Gastroesophageal sphincter (tissue), 4 donors: ENCODE measurements around the gene SCGB3A2. TPM values are rescaled to one million over a fixed set of nuclear protein-coding genes. Genes with fewer than 3 reads are reported as not detected.
"Not testable (repeated sequence)": the region's sequence is repeated elsewhere in the genome, so short reads cannot be mapped to it uniquely, and the experiment has no call there.

ENCODE experiments used
- ATAC-seq: fragments of 150-250 bp; one replicate; pipeline ENCODE4 v1.9.1; 2016; ENCODE audit warnings: mild to moderate bottlenecking, moderate library complexity
- H3K27ac ChIP-seq, 4 donors: fragments of 200-600 bp; sonication (generic) in 3 of 4; 1 replicate in 3 of 4; 2 replicates in 1 of 4; pipeline ENCODE4 v1.5.1; 2016 to 2019
- H3K27me3 ChIP-seq: fragments of 200-600 bp; sonication (generic); one replicate; pipeline ENCODE4 v1.5.1; 2019
- H3K36me3 ChIP-seq, 2 donors: fragments of 200-600 bp; sonication (generic); one replicate each; pipeline ENCODE4 v1.5.1; 2019; ENCODE audit warnings: control low read depth in 1 of 2
- H3K4me1 ChIP-seq, 3 donors: fragments of 200-600 bp; sonication (generic); 1 replicate in 2 of 3; 2 replicates in 1 of 3; pipeline ENCODE4 v1.5.1; 2016 to 2019; ENCODE audit warnings: control low read depth in 2 of 3
- H3K4me3 ChIP-seq, 2 donors: fragments of 200-600 bp; sonication (generic); one replicate each; pipeline ENCODE4 v1.5.1; 2019; ENCODE audit warnings: mild to moderate bottlenecking in 1 of 2, moderate library complexity in 1 of 2
- H3K9me3 ChIP-seq, 3 donors: fragments of 200-600 bp; sonication (generic); one replicate each; pipeline ENCODE4 v1.5.1; 2017 to 2019; ENCODE audit warnings: control low read depth in 2 of 3
- CTCF ChIP-seq, 4 experiments: fragments of 200-600 bp in 2 of 4; fragments of 450-650 bp in 2 of 4; sonication (generic) in 1 of 4; IDR thresholded peaks; one replicate each; pipeline ENCODE4 v1.5.1; 2017 to 2019; ENCODE audit warnings: antibody characterized with exemption in 4 of 4, mild to moderate bottlenecking in 2 of 4, moderate library complexity in 2 of 4
- EP300 ChIP-seq: sonication (generic); formaldehyde crosslinking; IDR thresholded peaks from one replicate; pipeline ENCODE4 v1.6.1; 2017; ENCODE audit warnings: antibody characterized with exemption, mild to moderate bottlenecking
- POLR2A ChIP-seq, 2 donors: fragments of 450-650 bp; IDR thresholded peaks; one replicate each; pipeline ENCODE4 v1.6.1; 2017; ENCODE audit warnings: antibody characterized with exemption in 2 of 2, mild to moderate bottlenecking in 2 of 2, moderate library complexity in 1 of 2
- POLR2AphosphoS5 ChIP-seq: sonication (generic); formaldehyde crosslinking; IDR thresholded peaks from one replicate; pipeline ENCODE4 v1.6.1; 2017; ENCODE audit warnings: antibody characterized with exemption
- WGBS, 2 donors: methylation state at CpG; one replicate each; pipeline ENCODE4 v1.1.5; 2018; ENCODE audit warnings: low coverage in 1 of 2; 5-methylcytosine and 5-hydroxymethylcytosine counted together
- total RNA-seq, 4 donors: library from RNA; depleted of rRNA; stranded (reverse); fragments of >200 nt; gene quantifications; one replicate each; pipeline ENCODE4 v1.1.0, GENCODE V29; 2016

SCGB3A2 gene
- total RNA-seq, 4 donors from 2014 or later: not detected

- Histone ChIP-seq H3K4me3 (no peak overlapping the region), H3K27ac (no peak overlapping the region), H3K27me3 (no peaks in the 10 kb centered on the region), H3K4me1 (peaks cover 0 to 12% (median 5%) of the 10 kb centered on the region in 3 donors), H3K36me3 (no peaks in the 10 kb centered on the region), H3K9me3 (no peaks in the 10 kb centered on the region)
- 86 to 88% methylated on average over 1 of the region's 1 CpG for WGBS, 2 donors
- TF ChIP-seq POLR2AphosphoS5 (no peak), POLR2A (IDR thresholded peaks at IDR 0.05) (no peak), EP300 (no peak), CTCF (IDR thresholded peaks at IDR 0.05) (no peak)
- no peak for ATAC-seq
Measured at GRCh38 chr5:147860641-147861025, 17.9 kb upstream of the SCGB3A2 start.

GRCh38 chr5:147863454-147864158 lies 14.9 kb upstream of the SCGB3A2 start:
- Histone ChIP-seq H3K27me3 (no peaks in the 10 kb centered on the region), H3K4me3 (no peak overlapping the region), H3K9me3 (no peaks in the 10 kb centered on the region), H3K27ac (no peak overlapping the region), H3K4me1 (peaks cover 0 to 12% (median 5%) of the 10 kb centered on the region in 3 donors), H3K36me3 (no peaks in the 10 kb centered on the region)
- WGBS, 2 donors: 23 to 33% methylated on average over 3 of the region's 3 CpGs
- no peak for ATAC-seq
- TF ChIP-seq EP300: no peak
- TF ChIP-seq CTCF (IDR thresholded peaks at IDR 0.05): no peak
- TF ChIP-seq POLR2A (IDR thresholded peaks at IDR 0.05): no peak
- no peak for TF ChIP-seq POLR2AphosphoS5

DNA sequence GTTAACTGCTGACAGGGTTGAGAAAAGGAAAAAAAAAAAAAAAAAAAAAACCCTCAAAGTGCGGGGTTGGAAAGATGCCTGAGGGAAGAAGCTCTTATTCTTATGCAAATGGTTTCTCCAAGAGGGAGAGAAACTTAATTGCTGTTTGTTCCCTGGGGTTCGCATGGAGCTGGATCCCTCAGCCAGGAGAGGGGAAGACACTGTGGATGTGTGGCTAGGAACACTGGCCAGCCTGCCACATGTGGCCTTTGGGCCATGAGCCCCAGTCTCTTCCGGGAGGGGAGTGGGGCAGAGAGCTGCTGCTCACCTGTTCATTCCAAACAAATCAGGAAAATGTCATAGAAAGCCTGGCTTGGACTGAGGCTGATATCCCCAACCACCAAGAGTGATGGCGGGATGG lies 9.4 kb upstream of the SCGB3A2 start:
- no peak for ATAC-seq
- 42 to 57% methylated on average over 3 to 4 of the region's 4 CpGs for WGBS, 2 donors
- no peak for TF ChIP-seq POLR2AphosphoS5
- no peak for TF ChIP-seq POLR2A (IDR thresholded peaks at IDR 0.05)
- no peak for TF ChIP-seq EP300
- no peak for TF ChIP-seq CTCF (IDR thresholded peaks at IDR 0.05)
- H3K9me3 ChIP-seq: no peaks in the 10 kb centered on the region
- H3K4me1 ChIP-seq: peaks cover 0 to 4% (median 0%) of the 10 kb centered on the region in 3 donors
- no peak overlapping the region for H3K27ac ChIP-seq
- H3K27me3 ChIP-seq: no peaks in the 10 kb centered on the region
- H3K36me3 ChIP-seq: no peaks in the 10 kb centered on the region
- H3K4me3 ChIP-seq: no peak overlapping the region

GRCh38 chr5:147869892-147870291 lies 8.6 kb upstream of the SCGB3A2 start:
- not testable (repeated sequence) for ATAC-seq, H3K4me3 ChIP-seq, H3K36me3 ChIP-seq, H3K4me1 ChIP-seq, H3K9me3 ChIP-seq, H3K27me3 ChIP-seq, H3K27ac ChIP-seq
- WGBS, 2 donors: 75% methylated on average over 6 of the region's 6 CpGs; no CpG with 5 or more reads in 1 of the 2 donors

- not testable (repeated sequence) for H3K4me1 ChIP-seq, ATAC-seq, H3K36me3 ChIP-seq, H3K9me3 ChIP-seq, H3K27ac ChIP-seq, H3K4me3 ChIP-seq, H3K27me3 ChIP-seq
- 90 to 95% methylated on average over 2 to 13 of the region's 18 CpGs for WGBS, 2 donors
Measured at GRCh38 chr5:147871980-147872549, 6.4 kb upstream of the SCGB3A2 start.

DNA sequence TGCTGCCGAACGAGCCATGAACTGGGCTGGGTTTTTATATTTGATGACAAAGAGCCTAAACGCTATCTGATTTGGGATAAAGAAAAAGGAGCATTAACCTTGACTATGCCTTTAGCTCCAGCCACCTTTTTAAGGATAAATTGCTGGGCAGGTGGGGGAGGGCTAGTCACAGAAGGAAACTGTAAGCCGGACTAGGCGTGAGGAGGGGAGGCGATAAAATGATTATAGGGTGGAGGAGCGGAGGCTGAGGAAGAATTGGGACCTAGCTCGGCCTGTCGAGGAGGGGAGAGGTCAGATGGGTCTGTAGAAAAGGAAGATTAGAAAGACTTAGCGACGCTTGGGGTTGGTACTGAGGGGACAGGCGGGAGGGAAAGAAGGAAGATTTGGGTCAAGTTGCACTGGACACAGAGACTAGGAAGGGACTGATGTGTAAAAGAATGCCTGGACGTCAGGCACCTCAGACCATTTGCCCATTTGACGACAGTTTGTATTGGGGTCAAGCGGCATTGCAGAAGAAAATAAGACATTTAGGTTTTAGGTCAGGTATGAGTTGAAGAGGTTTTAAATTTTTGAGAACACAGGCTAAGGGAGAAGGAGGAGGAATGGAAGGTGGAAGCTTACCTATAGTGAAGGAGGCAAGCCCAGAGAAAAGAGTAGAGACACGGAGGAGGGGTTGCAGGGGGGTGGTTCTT lies 5.6 kb upstream of the SCGB3A2 start:
- H3K27me3 ChIP-seq, H3K27ac ChIP-seq, H3K4me1 ChIP-seq, H3K9me3 ChIP-seq, H3K36me3 ChIP-seq, ATAC-seq, H3K4me3 ChIP-seq: not testable (repeated sequence)
- 76 to 77% methylated on average over 8 to 16 of the region's 16 CpGs for WGBS, 2 donors

DNA sequence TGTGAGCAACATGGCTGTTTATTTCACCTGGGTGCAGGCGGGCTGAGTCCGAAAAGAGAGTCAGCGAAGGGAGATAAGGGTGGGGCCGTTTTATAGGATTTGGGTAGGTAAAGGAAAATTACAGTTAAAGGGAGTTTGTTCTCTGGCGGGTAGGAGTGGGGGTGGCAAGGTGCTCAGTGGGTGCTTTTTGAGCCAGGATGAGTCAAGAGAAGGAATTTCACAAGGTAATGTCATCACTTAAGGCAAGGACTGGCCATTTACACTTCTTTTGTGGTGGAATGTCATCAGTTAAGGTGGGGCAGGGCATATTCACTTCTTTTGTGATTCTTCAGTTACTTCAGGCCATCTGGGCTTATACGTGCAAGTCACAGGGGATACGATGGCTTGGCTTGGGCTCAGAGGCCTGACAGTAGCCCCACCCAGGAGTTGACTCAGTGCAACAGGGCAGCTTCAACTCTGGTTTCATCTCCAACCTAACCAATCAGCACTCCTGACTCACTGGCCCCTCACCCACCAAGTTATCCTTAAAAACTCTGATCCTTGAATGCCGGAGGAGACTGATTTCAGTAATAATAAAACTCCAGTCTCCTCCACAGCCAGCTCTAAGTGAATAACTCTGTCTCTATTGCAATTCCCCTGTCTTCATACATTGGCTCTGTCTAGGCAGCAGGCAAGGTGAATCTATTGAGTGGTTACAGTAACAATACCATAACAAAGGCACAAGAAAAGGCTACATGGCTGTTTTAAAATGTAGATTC lies 4.2 kb upstream of the SCGB3A2 start:
- not testable (repeated sequence) for H3K4me3 ChIP-seq, H3K27ac ChIP-seq, H3K9me3 ChIP-seq, H3K36me3 ChIP-seq, ATAC-seq, H3K27me3 ChIP-seq, H3K4me1 ChIP-seq
- WGBS, 2 donors: 63 to 100% methylated on average over 1 to 3 of the region's 8 CpGs
